B cell (primary cell): ENCODE data around the gene GDA. TPM values are rescaled to one million over a fixed set of nuclear protein-coding genes. Genes with fewer than 3 reads are reported as not detected.

Source experiments
- ATAC-seq: fragments of 200-7000 bp; cut with Tn5 transposase; one replicate; pipeline ENCODE4 v1.10.0; 2021; ENCODE audit warnings: low read depth, mild to moderate bottlenecking, moderate number of reproducible peaks, moderate library complexity
- CTCF ChIA-PET: fragments of 350-600 bp; sonication (Branson Sonifier 250); formaldehyde crosslinking; loops from one replicate; lab custom pipeline; 2021; ENCODE audit warnings: antibody characterized with exemption, inconsistent platforms; lab: Charles Lee
- POLR2A ChIA-PET: fragments of 350-600 bp; sonication (Branson Sonifier 250); formaldehyde crosslinking; loops from one replicate; lab custom pipeline; 2021; ENCODE audit warnings: antibody characterized with exemption; lab: Charles Lee
- DNase-seq: peaks from one replicate; pipeline ENCODE4 v3.0.0; 2013
- H2AFZ ChIP-seq: 2 replicates; pipeline ENCODE4 v1.6.1; 2012; ENCODE audit warnings: mild to moderate bottlenecking, low read depth, low read length; ENCODE audit not compliant: insufficient read depth, poor library complexity, severe bottlenecking
- H3K27ac ChIP-seq, 2 donors: 1 replicate in 1 of 2; 2 replicates in 1 of 2; pipeline ENCODE4 v1.5.1; 2012 to 2013; ENCODE audit warnings: low read length in 2 of 2, mild to moderate bottlenecking in 2 of 2, moderate library complexity in 1 of 2
- H3K27me3 ChIP-seq, 4 experiments: fragments of 200-600 bp in 1 of 4; sonication (generic) in 1 of 4; replicated peaks in 1 of 4; 1 replicate in 2 of 4; 2 replicates in 2 of 4; pipeline versions ENCODE4 v1.6.1 to v1.7.0; 2013 to 2016; ENCODE audit warnings: low read length in 3 of 4, mild to moderate bottlenecking in 2 of 4, mixed read lengths in 1 of 4, moderate library complexity in 1 of 4; ENCODE audit not compliant: insufficient read depth in 4 of 4, control insufficient read depth in 3 of 4; ENCODE audit errors: control extremely low read depth in 1 of 4
- H3K36me3 ChIP-seq, 2 experiments: replicated peaks in 1 of 2; 1 replicate in 1 of 2; 2 replicates in 1 of 2; pipeline versions ENCODE4 v1.6.1 to v1.7.1; 2013; ENCODE audit warnings: low read length in 1 of 2; ENCODE audit not compliant: insufficient read depth in 2 of 2, control insufficient read depth in 1 of 2; ENCODE audit errors: control extremely low read depth in 1 of 2, extremely low read depth in 1 of 2
- H3K4me1 ChIP-seq, 2 donors: fragments of 200-600 bp in 1 of 2; sonication (generic) in 1 of 2; 1 replicate in 1 of 2; 2 replicates in 1 of 2; pipeline versions ENCODE4 v1.5.1 to v1.6.1; 2013 to 2017; ENCODE audit warnings: low read length in 2 of 2; ENCODE audit not compliant: control insufficient read depth in 2 of 2, insufficient read depth in 2 of 2
- H3K4me2 ChIP-seq: replicated peaks from 2 replicates; pipeline ENCODE3; 2012; ENCODE audit warnings: mild to moderate bottlenecking, low read depth, low read length; ENCODE audit not compliant: poor library complexity, severe bottlenecking
- H3K4me3 ChIP-seq, 5 experiments: fragments of 200-600 bp in 1 of 5; sonication (generic) in 1 of 5; 1 replicate in 3 of 5; 2 replicates in 2 of 5; pipeline versions ENCODE4 v1.5.1 to v1.7.0; 2011 to 2016; ENCODE audit warnings: low read length in 4 of 5, mild to moderate bottlenecking in 4 of 5, low read depth in 2 of 5, control low read depth in 1 of 5, moderate library complexity in 1 of 5; ENCODE audit not compliant: insufficient read depth in 1 of 5; ENCODE audit errors: control extremely low read depth in 1 of 5, extremely low read depth in 1 of 5
- H3K79me2 ChIP-seq: fragments of 200-600 bp; sonication (generic); one replicate; pipeline ENCODE4 v1.6.0; 2016; ENCODE audit warnings: low read length; ENCODE audit not compliant: control insufficient read depth, insufficient read depth
- H3K9ac ChIP-seq: fragments of 200-600 bp; sonication (generic); 2 replicates; pipeline ENCODE4 v1.6.1; 2017; ENCODE audit warnings: mild to moderate bottlenecking, low read length, moderate library complexity
- H3K9me3 ChIP-seq, 3 donors: one replicate each; pipeline versions ENCODE4 v1.6.1 to v1.7.1; 2013; ENCODE audit warnings: low read length in 2 of 3; ENCODE audit not compliant: control insufficient read depth in 2 of 3, insufficient read depth in 1 of 3; ENCODE audit errors: control extremely low read depth in 1 of 3
- H4K20me1 ChIP-seq: 2 replicates; pipeline ENCODE4 v1.6.0; 2012; ENCODE audit warnings: mild to moderate bottlenecking, low read length; ENCODE audit not compliant: insufficient read depth, control insufficient read depth, poor library complexity, severe bottlenecking
- H3K27ac Mint-ChIP-seq: one replicate; pipeline ENCODE4 v1.8.0; 2021; ENCODE audit warnings: mixed read lengths
- H3K27me3 Mint-ChIP-seq: one replicate; pipeline ENCODE4 v1.8.0; 2021; ENCODE audit warnings: mixed read lengths
- H3K4me1 Mint-ChIP-seq: one replicate; pipeline ENCODE4 v1.8.0; 2021; ENCODE audit warnings: mixed read lengths
- H3K4me3 Mint-ChIP-seq: one replicate; pipeline ENCODE4 v1.8.0; 2021; ENCODE audit warnings: mixed read lengths
- H3K9me3 Mint-ChIP-seq: one replicate; pipeline ENCODE4 v1.8.0; 2022; ENCODE audit warnings: mixed read lengths; ENCODE audit not compliant: insufficient read depth
- CTCF ChIP-seq: fragments of 200-600 bp; IDR thresholded peaks from one replicate; pipeline ENCODE4 v1.8.0; 2022; ENCODE audit warnings: antibody characterized with exemption, mild to moderate bottlenecking
- EZH2 ChIP-seq: IDR thresholded peaks from 2 replicates; pipeline ENCODE4 v1.6.1; 2012; ENCODE audit warnings: borderline replicate concordance, low read depth, mild to moderate bottlenecking, moderate library complexity, low read length; ENCODE audit not compliant: insufficient read depth, poor library complexity, severe bottlenecking
- intact Hi-C: fragments of 100-400 bp; cut with micrococcal nuclease; formaldehyde crosslinking; loops from one replicate; pipeline ENCODE4 v1.10.0; 2022
- polyA plus RNA-seq: library from polyadenylated mRNA; depleted of rRNA; stranded (reverse); fragments of >200 nt; gene quantifications from 2 replicates; pipeline ENCODE4 v1.2.3, GENCODE V29; 2012
- total RNA-seq, 2 donors: library from RNA; stranded (reverse); fragments of 120-200 nt in 1 of 2; gene quantifications; 1 replicate in 1 of 2; 2 replicates in 1 of 2; pipeline versions ENCODE4 v1.2.3 to v1.2.4, GENCODE V29; 2013 to 2022

Gene GDA
- total and polyA plus RNA-seq, 2 donors (not counting 1 experiment from before 2014, with no cell fraction given) = not detected

GRCh38 chr9:72205513-72205912 is 56.3 kb downstream of the GDA start:
- CTCF ChIA-PET = no interaction called here
- H3K27me3 ChIP-seq = peaks cover 0 to 3% (median under 1%) of the 10 kb centered on the region in 4 experiments
- Mint-ChIP-seq H3K27me3 (peaks cover 9% of the 10 kb centered on the region), H3K4me1 (no peaks in the 10 kb centered on the region), H3K9me3 (no peaks in the 10 kb centered on the region), H3K27ac (no peak overlapping the region), H3K4me3 (no peak overlapping the region)
- no peak overlapping the region for H3K27ac ChIP-seq
- H3K4me2 ChIP-seq = no peak overlapping the region
- intact Hi-C loops = no loop called here
- no peaks in the 10 kb centered on the region for H4K20me1 ChIP-seq
- TF ChIP-seq CTCF (no peak), EZH2 (no peak)
- no peaks in the 10 kb centered on the region for H3K36me3 ChIP-seq
- no peaks in the 10 kb centered on the region for H3K9me3 ChIP-seq
- H3K9ac ChIP-seq = no peak overlapping the region
- H2AFZ ChIP-seq = no peak overlapping the region
- H3K79me2 ChIP-seq = no peaks in the 10 kb centered on the region
- H3K4me1 ChIP-seq = no peaks in the 10 kb centered on the region
- DNase-seq (no peak), ATAC-seq (no peak)
- POLR2A ChIA-PET = no interaction called here
- no peak overlapping the region for H3K4me3 ChIP-seq

GRCh38 chr9:72207278-72207677 is 58.0 kb downstream of the GDA start:
- H3K9ac ChIP-seq = no peak overlapping the region
- ChIA-PET POLR2A (no interaction called here), CTCF (no interaction called here)
- H3K27me3 ChIP-seq = peaks cover 0 to 3% (median 0%) of the 10 kb centered on the region in 4 experiments
- H4K20me1 ChIP-seq = no peaks in the 10 kb centered on the region
- H3K36me3 ChIP-seq = no peaks in the 10 kb centered on the region
- no peak overlapping the region for H3K4me2 ChIP-seq
- no peak overlapping the region for H3K27ac ChIP-seq
- Mint-ChIP-seq H3K27me3 (peaks cover 9% of the 10 kb centered on the region), H3K27ac (no peak overlapping the region), H3K9me3 (no peaks in the 10 kb centered on the region), H3K4me1 (no peaks in the 10 kb centered on the region), H3K4me3 (no peak overlapping the region)
- H3K79me2 ChIP-seq = no peaks in the 10 kb centered on the region
- no peak overlapping the region for H2AFZ ChIP-seq
- H3K4me3 ChIP-seq = no peak overlapping the region
- intact Hi-C loops = no loop called here
- ATAC-seq (no peak), DNase-seq (no peak)
- no peaks in the 10 kb centered on the region for H3K9me3 ChIP-seq
- no peak for TF ChIP-seq EZH2
- no peak for TF ChIP-seq CTCF
- H3K4me1 ChIP-seq = no peaks in the 10 kb centered on the region
